Ovary (tissue), 3 donors: ENCODE measurements around the gene TCFL5.

Experiments
- CTCF ChIP-seq, 3 donors: fragments of 450-650 bp in 2 of 3; fragments of 200-600 bp in 1 of 3; IDR thresholded peaks; one replicate each; pipeline versions ENCODE4 v1.5.1 to v1.8.0; 2016 to 2022; ENCODE audit warnings: antibody characterized with exemption in 3 of 3, mild to moderate bottlenecking in 1 of 3
- POLR2A ChIP-seq: fragments of 450-650 bp; IDR thresholded peaks from one replicate; pipeline ENCODE4 v1.6.1; 2017; ENCODE audit warnings: antibody characterized with exemption, mild to moderate bottlenecking, moderate library complexity
- donor health status: DM: no; HTN: no; CAD: no.

DNA sequence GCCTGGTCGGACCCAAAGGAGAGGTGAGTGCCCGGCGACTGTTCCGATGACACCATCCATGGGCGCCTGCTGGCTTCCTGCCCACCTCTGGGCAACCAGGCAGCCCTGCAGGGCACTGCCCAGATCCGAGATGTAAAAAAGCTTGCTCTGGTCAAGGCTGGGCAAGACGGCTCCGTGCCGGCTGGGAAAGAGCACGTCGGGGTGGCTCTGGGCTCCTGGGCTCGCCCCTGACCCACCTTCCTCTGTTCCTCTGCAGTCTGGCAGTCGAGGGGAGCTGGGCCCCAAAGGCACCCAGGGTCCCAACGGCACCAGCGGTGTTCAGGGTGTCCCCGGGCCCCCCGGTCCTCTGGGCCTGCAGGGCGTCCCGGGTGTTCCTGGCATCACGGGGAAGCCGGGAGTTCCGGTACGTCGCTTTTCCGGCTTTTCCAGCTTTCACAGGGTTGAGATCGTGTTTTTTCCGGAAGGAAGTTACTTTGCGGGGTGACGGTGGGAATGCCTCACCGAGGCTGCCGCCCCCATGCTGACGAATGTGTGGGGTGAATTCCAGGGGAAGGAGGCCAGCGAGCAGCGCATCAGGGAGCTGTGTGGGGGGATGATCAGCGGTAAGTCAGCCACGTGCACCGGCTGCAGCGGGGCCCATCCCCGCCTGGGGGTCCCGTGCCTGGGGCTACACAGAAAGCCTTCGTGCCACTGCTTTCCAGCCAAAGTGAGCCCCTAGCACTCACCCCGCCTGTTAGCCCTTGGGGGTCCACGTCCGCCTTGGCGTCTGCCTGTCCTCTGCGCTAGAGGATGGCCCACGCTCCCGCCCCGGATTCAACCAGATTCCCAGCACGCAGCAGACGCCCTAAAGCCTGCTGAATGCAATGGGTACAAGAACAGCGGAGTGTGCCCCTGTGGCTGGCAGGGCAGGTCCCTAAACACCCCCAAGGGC, 25.4 kb downstream of the TCFL5 start:
- TF ChIP-seq CTCF (IDR thresholded peaks at IDR 0.05) (no peak), POLR2A (no peak)
